GM12892 (cell line): ENCODE results near the gene LRRC1.

Source experiments
- POLR2A ChIP-seq: IDR thresholded peaks from 2 replicates; pipeline ENCODE4 v1.6.1; 2011; ENCODE audit warnings: low read depth, low read length, control low read depth
- POLR2AphosphoS5 ChIP-seq: IDR thresholded peaks from 2 replicates; pipeline ENCODE4 v1.6.1; 2011; ENCODE audit warnings: low read depth, low read length, control low read depth
- TAF1 ChIP-seq: IDR thresholded peaks from 2 replicates; pipeline ENCODE4 v1.6.1; 2011; ENCODE audit warnings: low read depth, mild to moderate bottlenecking, control low read depth, low read length, borderline replicate concordance

DNA sequence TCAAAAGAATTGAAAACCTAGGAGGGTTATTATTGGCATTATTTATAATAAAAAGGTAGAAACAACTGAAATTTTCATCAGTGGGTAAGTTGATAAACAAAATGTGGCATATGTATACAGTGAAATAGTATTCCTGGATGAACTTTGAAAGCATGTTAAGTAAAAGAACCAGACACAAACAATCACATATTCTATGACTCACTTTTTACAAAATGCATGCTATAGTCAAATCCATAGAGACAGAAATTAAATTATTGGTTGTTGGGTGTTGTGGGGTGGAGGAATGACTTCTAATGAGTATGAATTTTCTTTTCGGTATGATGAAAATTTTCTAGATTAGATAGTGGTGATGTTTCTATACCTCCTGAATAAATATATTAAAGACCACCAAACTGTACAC, 94.6 kb downstream of the LRRC1 start:
- TF ChIP-seq POLR2A (no peak), TAF1 (no peak), POLR2AphosphoS5 (no peak)
